Ovary (tissue), 3 donors: ENCODE measurements around the gene RAP1GAP2.

Experiments
- EP300 ChIP-seq: sonication (generic); formaldehyde crosslinking; IDR thresholded peaks from one replicate; pipeline ENCODE4 v1.6.1; 2017; ENCODE audit warnings: antibody characterized with exemption
- TF ChIP-seq, protein P1 (sequence below), 3 donors: fragments of 450-650 bp in 2 of 3; fragments of 200-600 bp in 1 of 3; IDR thresholded peaks; one replicate each; pipeline versions ENCODE4 v1.5.1 to v1.8.0; 2016 to 2022; ENCODE audit warnings: antibody characterized with exemption in 3 of 3, mild to moderate bottlenecking in 1 of 3
- donor health status: DM: no; HTN: no; CAD: no.

DNA sequence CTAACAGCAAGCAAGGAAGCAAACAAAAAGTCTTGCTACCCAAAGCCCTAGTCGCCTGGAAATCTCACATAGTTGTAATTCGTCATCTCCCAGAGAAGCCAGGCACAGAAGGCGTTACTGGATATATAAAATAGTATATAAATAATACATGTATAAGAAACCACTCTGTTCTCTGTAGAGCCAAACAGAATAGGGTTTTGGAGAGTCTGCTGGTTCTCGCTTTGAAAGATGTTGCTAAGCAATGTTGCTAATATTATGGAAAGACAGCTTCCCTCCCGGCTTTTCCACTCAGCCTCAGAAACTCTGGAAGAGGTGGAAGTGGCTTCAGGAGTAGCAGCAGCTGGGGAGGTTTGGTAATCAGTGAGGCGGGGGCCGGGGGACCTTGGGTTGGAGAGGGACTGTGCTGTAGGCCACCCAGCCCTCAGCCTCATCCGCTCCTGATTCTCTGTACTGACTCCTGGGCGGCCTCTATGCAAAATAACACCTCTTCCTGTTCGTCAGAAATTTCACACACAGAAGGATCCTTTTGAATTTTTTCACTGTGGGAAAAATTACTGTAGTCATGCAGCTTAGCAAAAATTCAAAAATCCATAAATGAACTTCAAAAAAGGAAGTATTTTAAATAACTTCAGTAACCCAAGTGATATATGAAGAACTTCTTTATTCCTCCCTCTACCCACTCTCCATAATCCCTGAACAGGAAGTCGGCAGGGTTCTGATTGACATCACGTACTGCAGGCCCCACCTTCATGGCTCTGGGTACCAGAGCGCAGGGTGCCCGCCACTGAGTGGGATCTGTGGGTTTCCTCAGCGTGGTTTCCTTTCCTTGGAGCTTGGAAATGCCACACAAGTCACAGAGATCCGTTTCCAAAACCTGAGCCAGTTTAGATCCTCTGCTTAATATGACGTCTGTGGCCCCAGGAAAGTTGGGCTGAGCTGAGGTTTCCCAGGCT lies 51.4 kb downstream of the RAP1GAP2 start:
- TF ChIP-seq, protein P1, sequence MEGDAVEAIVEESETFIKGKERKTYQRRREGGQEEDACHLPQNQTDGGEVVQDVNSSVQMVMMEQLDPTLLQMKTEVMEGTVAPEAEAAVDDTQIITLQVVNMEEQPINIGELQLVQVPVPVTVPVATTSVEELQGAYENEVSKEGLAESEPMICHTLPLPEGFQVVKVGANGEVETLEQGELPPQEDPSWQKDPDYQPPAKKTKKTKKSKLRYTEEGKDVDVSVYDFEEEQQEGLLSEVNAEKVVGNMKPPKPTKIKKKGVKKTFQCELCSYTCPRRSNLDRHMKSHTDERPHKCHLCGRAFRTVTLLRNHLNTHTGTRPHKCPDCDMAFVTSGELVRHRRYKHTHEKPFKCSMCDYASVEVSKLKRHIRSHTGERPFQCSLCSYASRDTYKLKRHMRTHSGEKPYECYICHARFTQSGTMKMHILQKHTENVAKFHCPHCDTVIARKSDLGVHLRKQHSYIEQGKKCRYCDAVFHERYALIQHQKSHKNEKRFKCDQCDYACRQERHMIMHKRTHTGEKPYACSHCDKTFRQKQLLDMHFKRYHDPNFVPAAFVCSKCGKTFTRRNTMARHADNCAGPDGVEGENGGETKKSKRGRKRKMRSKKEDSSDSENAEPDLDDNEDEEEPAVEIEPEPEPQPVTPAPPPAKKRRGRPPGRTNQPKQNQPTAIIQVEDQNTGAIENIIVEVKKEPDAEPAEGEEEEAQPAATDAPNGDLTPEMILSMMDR (IDR thresholded peaks at IDR 0.05): no peak
- no peak for TF ChIP-seq EP300
